CMK (cell line): ENCODE data around the gene OIT3.

Experiments
- DNase-seq: peaks from one replicate; pipeline ENCODE4 v3.0.0-alpha.2; 2010; ENCODE audit warnings: low read depth

OIT3 gene

DNA sequence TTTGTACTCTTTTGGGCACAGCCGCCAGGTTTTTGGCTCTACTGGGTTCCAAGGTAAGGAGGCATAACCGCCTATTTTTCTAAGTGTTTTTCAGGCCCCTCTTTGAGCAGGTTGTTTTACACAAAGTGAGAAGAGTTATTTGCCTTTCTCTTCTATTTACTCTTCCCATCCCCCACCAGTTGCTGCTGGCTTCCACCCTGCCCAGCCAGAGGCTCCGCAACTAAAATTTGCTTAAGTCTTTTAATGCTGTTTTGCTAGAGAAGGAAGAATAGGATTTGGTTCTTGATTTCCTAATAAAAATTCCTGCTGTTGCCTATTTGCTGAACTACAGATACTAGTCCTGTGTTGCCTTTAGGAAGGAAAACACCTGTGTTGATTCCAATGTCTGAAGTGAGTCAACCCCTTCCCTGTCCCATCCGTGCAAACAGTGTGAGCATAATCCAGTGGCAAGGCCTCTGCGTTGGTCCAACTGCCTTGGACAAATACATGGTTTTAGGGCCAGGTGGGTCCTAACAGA lies 59.2 kb downstream of the OIT3 start:
- no peak for DNase-seq

DNA sequence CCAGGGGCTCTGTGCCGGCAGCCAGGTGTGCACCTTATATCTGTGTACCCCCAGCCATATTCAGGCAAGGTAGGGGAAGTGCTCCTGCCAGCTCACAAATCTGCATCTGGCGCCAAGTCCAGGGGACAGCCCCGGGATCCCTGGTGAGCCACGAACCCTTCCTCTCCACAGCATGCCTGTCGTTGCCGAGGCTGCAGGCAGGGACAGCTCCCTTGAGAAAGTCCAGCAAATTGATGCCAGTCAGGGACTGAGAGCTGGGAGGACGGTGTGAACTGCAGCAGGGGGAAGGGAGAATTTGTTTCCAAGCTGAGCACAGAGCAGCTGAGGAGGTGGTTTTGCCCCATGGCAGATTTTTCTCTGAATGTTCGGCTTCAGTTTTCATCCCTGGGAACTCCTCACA lies 60.1 kb downstream of the OIT3 start:
- no peak for DNase-seq

DNA sequence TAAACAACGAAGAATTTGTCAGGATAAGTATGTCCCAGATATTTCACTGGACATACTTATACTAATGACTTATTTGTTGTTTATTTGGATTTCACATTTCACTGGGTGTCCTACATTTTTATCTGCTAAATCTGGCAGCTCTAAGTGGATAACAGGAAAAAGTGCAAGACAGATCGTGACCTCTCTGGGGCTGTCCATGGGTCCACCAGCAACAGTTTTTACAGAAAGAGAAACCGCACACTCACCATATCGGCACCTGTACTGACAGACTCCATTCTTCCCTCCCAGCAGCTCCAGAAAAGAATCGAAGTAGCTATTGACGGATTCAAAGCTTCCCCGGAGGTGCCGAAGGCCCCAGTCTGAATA lies 60.7 kb downstream of the OIT3 start:
- no peak for DNase-seq

DNA sequence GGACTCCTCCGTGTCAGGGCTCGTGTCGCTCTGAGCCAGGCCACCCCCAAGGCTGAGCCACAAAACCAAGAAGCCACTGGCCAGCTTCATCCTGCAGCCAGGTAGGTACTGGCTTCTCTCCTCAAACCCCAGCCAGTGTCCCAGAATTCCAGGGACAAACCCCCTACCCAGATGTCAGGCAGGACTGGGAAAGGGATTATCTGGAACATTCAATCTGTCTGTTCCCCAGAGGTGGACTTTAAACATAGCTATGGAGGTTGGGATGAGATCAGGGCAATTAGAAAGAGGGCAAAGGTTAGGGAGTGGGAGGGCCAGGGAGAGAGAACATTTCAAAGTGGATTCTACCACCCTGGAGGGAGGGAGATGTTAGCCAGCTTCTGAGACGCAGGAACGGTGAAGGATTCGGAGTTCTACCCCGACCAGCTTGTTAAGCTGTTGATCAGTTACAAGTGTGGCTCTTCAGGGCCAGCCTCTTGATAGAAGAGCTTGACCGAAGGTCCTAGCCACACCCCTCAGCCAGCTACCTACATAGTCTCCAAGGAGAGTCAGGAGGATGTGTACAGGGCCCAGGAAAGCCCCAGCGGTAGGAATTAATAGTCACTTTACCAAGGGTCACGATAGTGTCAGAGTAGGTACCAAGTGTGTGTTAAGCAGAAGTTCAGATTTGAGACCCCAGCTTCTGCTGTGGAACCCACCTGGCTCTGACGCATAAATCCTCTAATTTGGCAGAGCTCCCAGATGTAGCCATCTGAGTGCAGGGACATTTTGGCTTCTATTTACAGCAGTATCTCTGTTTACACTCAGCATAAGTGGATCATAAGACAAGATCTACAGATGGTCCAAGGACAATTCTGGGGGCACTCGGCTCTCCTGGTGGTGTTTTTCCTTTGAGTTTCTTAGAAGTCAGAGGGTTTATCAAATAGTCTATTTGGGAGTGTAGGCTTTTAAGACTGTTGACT lies 61.3 kb downstream of the OIT3 start, which contains the start of gene PLA2G12B:
Gene PLA2G12B (minus strand): TSS at position 211 of the 959 bp plus-strand sequence. CDS start 121 bp downstream, at position 90.
- no peak for DNase-seq

DNA sequence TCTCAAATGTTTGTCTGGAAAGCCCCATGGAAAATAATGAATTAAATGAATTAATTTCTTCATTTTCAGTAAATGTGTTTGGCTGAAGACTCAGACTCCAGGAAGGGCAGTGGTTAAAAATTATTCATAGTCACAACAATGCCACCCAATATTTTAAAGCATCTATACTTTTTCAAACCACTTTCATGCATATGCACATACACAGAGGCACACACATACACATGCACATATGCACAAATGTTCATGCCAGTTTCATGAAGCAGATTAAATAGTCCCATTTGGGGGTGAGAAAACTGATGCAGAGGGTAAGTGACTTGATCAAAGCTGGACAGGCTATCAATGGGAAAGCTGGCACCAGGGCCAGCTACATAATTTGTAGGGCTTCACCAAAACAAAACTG lies 62.5 kb downstream of the OIT3 start:
- no peak for DNase-seq

DNA sequence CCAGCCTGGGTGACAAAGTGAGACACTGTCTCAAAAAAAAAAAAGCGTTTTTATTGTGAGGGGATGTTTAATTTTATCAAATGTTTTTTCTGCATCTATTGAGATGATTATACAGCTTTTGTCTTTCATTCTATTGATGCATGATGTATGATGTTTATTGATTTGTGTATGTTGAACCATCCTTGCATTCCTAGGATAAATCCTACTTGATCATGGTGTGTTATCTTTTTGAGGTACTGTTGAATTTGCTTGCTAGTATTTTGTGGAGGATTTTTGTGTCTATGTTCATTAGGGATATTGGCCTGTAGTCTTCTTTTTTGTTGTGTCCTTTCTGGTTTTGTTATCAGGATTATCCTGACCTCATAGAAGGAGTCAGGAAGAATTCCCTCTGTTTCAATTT lies 83.3 kb downstream of the OIT3 start:
- no peak for DNase-seq

DNA sequence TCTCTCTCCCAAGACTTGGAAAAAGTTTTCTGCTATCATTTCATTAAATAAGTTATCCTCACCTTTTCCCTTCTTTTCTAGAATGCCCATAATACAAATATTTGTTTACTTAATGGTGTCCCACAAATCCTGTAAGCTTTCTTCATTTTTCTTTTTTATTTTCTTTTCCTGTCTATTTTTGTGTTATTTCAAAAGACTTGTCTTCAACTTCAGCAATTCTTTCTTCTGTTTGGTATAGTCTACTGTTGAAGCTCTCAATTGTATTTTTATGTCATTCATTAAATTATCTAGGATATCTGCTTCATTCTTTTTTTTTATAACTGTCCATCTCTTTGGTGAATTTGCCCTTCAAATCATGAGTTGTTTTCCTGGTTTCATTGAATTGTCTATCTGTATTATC lies 86.2 kb downstream of the OIT3 start:
- DNase-seq = no peak

DNA sequence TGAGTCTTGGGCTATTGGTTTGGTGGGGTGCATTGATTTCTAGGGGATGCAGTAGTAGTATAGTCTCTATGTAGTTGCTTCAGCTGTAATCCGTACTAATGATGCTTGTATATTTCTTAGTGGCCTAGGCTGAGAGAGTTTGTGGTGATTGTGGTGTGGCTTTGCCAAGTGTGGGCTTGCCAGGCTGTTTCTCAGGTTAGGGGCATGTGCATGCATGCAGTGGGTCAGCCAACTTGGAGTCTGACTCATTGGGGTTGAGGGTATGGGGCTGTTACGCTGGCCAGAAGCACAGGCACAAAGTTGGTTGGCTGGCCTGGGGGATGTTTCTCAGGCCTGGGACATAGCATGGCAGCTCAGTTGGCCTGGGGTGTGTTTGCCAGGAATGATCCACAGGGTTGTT lies 86.8 kb downstream of the OIT3 start:
- no peak for DNase-seq

DNA sequence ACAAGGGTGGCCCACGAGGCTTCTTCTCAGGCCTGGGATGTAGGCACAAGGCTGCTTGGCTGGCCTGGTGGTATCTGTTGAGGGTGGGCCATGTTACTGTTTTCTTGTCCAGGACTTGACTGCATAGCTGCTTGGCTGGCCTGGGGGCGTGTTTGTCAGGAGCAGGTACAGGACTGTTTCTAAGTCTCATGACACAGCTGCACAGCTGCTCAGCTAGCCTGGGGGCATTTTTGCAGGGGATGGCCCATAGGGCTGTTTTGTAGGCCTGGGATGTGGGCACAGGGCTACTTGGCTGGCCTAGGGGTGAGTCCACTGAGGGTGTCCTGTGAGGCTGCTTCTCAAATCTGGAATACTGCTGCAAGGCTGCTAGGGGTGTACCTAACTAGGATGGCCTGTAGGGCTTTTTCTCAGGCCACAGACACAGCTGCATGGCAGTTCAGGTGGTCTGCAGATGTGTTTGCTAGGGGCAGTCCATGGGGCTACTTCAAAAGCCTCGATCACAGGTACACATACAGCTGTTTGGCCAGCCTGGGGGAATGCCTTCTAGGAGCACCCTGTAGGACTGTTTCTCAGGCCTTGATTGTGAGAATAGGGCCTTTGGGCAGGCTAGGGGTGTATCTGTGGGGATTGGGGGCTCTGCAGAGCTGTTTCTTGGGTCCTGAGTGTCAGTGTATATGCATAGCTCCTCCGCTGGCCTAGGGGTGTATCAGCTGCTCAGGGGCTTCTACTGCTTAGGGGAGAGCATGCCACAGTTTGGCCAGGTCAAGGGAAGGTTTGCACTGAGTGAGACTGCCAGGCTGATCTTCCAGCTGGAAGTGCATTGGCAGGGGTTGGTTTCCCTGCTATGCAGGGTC lies 87.7 kb downstream of the OIT3 start:
- no peak for DNase-seq

DNA sequence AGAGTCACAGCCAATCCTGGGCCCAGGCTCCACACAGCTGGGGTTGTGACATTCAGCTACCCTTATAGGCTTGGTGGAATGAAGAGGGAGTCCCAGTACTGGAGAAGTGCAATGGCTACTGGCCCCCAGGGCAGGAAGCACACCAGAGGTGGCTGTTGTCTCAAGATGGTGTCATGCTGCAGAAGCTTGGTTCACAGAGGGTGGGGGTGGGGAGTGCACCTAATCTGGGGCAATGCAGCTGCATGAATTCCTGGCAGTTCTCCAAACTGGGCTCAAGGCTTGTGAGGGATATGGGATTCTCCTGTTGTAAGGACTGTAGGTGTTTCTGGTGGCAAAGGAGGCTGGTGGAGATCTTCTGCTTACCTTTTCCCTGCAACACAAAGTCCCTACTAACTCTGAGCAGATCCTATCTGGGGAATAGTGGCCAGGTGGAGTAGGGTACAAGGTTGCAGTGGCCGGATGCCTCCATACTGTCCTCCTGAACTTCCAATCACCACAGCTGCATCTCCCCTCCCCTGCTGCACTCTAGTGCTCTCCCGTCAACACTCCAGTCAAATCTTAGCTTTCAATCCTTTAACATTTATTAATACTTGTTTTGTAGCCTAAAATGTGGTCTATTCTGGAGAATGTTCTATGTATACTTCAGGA lies 88.5 kb downstream of the OIT3 start:
- DNase-seq = no peak
